Fibroblast of skin of back (primary cell): ENCODE data around the gene RNASET2. TPM values are rescaled to one million over a fixed set of nuclear protein-coding genes. Genes with fewer than 3 reads are reported as not detected.

Source experiments
- DNase-seq: peaks from one replicate; pipeline ENCODE4 v3.0.0-alpha.2; 2013
- polyA plus RNA-seq, 2 experiments: library from polyadenylated mRNA; unstranded; fragments of 120-200 nt; gene quantifications; one replicate each; pipeline ENCODE4 v1.2.1, GENCODE V29; 2013; ENCODE audit not compliant: insufficient read length in 2 of 2

Gene RNASET2, protein sequence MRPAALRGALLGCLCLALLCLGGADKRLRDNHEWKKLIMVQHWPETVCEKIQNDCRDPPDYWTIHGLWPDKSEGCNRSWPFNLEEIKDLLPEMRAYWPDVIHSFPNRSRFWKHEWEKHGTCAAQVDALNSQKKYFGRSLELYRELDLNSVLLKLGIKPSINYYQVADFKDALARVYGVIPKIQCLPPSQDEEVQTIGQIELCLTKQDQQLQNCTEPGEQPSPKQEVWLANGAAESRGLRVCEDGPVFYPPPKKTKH
- 13.0 TPM for polyA plus RNA-seq (2013, experiment 1 of 2; ENCODE audit: insufficient read length)
- 15.4 TPM for polyA plus RNA-seq (2013, experiment 2 of 2; ENCODE audit: insufficient read length)

DNA sequence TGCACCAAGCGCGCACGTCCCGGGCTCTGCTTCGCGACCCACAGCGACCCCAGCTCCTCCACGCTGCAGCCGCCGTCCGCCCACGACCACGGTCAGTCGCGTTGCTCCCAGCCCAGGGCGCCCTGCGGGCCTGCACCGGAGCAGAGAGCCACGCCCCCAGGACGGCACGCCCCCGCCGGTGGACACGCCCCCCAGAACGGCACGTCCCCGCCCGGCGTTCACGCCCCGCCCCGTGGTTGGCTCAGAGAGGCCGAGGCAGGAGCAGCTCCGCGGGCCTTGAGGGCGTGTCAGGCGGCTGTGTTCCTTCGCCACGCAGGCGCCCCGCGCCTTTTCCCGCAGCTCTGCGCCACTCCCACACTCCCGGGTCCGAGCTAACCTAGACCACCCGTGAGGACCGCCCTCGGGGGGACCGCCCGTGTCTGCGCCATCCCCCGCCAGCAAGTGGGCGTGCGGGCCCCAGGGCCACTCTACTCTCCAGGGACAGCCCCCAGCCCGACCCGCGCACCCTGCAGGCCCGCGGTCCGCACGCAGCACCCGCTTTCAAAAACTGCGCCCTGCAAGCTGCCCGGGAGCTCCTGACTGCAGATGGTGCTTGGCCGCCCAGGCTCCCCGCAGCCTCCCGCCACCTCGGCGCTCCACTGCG, at the start of gene RNASET2:
TSS of gene RNASET2 (minus strand) at position 107 of the 643 bp plus-strand sequence. CDS start 368 bp downstream, outside the sequence.
- DNase-seq: peak; percentile 87

DNA sequence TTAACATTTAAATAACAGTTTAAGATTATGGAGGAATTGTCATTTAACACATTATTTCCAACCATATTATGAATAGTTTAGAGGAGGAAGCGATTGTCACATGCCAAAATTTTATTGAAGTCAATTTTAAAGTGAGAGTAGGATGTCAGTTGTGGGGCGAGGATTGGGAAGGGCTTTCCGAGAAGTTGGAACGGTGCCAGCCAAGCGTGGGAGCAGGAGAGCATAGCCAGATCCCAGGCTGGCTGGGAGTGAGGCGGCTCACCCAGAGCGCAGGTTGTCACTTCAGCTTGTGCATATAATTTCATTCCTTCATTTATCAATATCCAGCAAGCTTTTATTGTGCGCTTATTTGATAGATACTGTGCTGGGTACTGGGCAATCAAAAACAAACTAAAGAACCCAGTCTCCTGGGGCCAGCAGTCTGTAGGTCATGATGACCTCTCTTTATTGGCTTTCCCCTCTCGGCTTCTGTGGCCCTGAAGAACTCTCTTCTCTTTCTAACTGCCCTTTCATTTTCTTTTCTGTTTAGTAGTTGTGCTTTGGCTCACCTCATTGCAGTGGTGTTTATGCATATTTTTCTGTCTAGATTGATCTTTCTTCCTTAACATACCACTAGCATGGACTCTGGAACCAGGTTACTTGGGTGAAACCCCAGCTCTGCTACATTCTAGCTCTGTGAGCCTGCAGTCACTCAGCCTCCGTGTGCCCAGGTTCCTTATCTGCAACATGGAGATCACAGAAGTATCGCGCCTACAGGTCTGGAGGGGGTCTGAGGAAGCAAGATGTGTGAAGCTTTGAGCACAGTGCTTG, 49.2 kb upstream of the RNASET2 start:
- DNase-seq: no peak

DNA sequence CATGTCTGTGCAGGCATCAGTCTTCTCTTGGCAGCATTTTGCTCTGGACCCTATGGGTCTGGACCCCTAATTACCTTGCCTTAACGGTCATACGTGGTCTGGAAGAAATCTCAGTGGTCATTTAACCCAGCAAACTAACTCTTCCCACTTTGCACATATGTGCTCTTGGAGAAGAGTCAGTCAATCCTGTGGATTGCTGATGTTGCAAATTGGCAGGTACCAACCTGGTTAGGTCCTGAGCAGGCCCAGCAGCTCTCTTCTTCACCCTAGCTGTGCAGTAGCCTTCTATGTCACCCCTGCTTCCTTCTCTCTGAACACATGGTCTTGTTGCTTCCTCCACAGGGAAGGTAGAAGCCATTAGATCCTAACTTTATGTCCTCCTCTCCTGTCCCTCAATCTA, 44.4 kb upstream of the RNASET2 start:
- DNase-seq: no peak

DNA sequence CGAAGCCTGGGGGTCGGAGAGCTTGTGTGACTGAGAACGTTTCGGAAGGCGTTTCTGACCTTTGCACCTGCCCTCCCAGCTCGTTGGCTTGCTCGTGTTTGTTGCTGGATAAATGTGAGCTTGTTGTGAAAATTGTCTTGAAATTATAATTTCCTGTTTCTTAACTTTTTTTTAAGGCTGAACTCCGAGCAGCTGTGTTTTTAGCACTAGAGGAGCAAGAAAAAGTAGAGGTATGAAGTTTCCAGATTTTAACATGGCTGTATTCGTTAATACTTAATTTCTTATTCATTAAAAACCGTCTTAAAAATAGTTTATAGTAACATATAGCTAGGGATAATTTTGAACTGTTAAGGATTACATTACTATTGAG, 43.5 kb upstream of the RNASET2 start:
- no peak for DNase-seq

DNA sequence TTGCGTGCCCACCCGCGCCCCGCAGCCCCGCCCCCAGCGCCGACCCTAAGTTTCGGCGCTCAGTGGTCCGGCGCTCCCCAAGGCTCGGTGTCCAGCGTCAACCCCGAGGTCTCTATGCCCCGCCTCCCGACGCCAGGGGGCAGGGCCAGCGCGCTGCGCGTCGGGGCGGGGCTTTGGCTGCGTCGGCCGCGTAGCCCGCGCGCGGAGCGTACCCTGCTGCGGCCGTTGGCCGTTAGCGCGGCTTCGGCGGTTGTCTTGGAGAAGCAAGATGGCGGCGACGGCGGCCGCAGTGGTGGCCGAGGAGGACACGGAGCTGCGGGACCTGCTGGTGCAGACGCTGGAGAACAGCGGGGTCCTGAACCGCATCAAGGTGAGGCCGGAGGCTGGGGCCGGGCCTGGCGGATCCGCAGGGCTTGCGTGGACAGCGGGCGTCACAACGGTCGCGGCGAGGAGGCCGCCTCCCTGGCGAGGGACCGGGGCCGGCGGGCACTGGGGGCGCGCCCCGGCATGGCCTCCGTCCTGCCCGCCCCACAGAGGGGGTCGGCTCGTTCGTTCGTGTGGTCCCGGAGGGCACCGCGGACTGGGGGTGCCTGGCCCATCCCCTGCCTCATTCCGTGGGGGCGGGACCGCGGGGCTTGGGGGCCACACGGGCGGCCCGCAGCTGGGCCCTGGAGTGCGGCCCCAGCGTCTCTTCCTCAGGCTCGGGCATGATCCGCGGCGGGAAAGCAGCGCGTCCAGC, 43.0 kb upstream of the RNASET2 start, which contains the start of gene CEP43:
TSS of gene CEP43 (plus strand) at position 253 of the 739 bp plus-strand sequence. CDS start at position 269, 16 bp downstream.
- DNase-seq: peak; percentile 95

DNA sequence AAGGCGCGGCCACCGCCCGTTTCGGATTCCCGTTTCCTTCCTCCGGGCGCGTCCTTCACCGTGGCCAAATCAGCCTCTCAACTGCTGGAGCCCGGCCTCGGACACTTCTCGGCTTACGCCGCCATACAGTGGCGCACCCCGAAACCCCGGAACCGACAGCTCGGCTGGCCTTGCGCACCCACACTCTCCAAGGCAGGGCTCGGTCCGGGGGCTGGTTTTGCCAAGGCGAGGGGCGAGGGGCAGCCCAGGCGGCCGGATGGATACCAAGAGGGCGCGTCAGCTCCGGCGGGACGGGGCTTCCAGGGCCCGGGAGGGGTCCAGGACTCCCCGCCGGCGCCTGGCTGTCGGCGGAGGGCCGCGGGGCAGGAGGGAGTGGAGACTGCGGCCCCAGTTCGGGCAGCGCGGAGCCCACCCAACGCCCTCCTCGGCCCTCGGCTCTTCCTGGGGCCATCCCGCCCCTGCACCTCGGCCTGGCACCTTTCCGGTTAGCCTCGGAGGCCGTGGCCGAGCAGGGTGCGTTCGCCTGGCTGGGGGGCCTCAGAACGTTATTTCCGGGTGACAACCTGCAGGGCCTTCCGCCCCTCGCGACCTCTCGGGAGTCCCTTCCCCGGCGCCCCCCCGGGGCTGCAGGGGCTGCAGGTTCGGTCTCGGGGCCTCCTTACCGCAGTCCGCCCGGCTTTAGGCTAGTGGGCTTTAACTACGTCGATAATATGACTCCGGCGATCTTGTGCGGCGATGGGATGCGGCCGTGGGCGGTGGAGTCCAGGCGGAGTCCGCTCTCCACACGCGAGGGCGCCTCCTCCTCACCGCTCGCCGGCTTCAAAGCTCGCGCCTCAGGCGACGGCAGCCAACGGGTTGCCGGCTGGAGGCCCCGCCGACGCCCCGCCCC, 42.1 kb upstream of the RNASET2 start:
- peak; percentile 22 for DNase-seq

DNA sequence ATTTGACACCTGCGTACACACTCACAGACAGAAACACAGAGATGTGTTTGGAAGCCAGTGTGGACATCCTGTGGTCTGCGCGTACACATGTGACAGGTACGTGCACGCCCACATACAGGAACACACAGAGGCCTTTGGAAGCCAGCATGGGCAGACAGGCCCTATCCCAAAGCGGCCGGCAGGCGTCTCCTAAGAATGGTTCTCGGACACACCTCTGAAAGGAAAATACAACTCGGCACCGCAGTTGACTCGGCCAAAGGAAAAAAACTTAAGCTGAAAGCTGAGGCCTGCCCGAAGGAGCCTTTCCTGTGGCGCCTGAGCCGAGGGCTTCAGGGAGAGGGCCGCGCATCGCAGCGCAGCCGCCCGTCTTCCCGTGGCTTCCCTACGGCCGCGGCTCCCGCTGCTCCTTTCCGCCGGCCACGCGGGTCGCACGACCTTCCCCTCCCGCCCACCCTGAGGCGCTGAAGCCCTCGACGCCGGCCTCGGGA, 41.5 kb upstream of the RNASET2 start:
- peak; percentile 68 for DNase-seq

DNA sequence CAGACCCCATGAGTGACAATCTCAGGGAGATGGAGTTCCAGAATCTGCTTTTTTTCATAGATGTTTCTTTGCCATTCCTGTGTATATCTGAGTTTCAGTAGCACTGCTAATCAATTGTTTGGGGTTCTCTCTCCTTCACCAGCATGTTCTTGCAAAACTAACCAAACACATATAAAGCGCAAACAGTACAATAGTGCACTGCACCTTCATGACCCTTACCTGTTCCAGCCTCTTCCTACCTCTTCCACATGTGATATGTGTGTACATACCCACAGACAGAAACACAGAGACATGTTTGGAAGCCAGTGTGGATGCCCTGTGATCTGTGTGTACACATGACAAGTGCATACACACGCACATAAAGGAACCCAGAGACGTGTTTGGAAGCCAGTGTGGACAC, 41.0 kb upstream of the RNASET2 start:
- DNase-seq: no peak

DNA sequence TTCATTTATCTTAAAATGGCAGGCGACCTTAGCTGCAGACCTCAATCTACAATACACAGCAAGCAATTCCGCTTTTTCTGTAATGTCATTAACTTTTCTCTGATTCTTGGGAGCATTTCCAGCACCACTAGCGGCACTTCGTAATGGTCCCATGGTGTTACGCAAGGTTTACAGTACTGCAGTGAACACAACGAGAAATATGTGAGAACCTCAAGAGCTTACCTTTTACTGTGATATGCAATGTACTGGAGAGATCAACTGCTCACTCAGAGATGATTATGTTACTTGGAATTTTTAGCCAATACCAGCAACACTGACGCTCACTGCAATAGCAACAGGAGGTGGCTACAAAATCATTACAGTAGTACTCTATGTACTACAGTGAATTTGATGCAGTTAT, 40.1 kb upstream of the RNASET2 start:
- DNase-seq: peak; percentile 2

DNA sequence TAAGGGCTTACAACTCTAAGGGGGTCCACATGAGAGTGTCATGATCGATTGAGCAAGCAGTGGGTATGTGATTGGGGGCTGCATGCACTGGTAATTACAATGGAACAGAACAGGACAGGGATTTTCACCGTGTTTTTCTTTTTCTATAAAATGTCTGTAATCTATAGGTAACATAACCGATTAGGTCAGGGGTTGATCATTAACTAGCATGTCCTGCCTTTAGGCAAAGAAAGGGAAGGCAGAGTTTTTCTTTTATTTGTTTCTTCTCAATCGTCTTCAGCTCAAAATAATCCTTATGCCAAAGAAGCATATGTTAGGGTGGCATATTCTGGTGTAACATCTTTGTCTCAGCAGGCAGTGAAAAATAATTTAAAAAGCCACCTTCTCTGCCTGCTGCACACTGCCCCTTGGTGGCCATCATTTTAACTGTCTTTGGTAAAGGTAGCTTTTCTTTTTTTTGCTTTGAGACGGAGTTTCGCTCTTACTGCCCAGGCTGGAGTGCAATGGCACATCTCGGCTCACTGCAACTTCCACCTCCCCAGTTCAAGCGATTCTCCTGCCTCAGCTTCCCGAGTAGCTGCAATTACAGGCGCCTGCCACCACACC, 33.2 kb upstream of the RNASET2 start:
- DNase-seq: peak; percentile 27

DNA sequence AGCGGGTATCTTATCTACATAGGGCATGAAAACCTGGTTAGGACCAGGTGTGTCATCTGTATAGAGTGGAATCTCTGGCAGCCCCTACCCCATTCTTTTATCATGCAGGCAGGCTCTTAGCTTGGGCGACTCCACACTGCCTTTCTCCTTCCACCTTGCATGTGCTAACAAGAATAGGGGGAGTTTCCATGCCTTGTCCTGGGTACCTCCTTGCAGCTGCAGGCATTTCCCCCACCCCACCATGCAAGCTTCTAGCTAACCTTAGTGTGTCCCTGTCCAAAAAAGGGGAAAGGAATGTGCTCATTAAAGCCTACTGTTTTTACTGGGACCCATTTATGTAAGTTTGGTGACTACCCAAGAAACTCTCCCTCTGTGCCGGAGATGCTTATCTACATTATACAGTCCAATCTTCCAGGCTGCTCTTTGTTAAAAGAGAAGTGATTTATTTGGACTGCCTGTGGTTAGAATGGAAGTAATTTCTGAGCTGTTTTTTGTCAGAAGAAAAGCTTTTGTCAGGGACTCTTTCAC, 32.4 kb upstream of the RNASET2 start:
- DNase-seq: no peak

DNA sequence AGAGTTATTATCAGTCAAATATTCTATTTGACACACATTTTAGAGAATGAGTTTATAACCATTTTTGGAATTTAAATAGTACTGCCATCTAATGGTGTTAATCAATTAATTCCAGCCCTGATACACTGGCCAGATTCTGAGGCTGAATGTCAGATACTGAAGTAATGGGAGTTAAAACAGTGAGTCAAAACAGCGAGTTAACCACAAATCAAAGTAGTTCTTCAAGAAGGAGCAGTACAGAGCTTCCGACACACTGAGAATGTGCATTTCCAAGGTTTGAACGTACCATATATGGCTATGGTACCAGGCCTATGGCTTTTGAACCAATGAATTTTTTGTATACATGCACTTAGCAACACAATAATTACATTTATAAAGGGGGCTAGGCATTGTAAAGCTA, 31.6 kb upstream of the RNASET2 start:
- no peak for DNase-seq

DNA sequence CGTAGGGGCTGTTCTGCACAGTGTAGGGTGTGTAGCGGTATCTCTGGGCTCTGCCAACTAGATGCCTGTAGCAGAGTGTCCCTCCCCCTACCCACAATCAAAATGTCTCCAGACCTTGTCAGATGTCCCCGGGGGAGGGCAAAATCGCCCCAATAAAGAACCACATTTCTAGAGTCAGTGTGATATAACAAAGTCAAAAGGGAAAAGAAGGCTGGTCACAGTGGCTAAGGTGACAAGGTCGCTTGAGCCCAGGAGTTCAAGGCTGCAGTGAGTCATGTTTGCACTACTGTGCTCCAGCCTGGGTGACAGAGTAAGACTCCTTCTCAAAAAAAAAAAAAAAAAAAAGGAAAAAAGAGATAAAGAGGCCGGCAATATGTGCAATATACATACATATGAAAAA, 31.1 kb upstream of the RNASET2 start:
- no peak for DNase-seq

DNA sequence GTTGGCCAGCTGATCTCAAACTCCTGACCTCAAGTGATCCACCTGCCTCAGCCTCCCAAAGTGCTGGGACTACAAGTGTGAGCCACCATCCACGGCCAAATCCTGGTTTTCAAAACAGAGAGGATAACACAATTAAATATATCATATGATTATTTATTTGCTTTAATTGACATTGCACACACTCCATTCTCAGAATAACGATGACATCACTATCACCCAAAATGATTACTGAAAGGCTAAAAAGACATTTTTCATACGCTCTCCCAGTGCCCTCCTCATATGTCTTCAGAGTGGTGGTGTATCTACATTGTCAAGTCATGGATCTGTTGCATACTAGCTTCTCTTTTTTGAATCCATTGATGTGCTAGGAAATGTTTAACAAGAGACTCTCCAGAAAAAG, 24.4 kb upstream of the RNASET2 start:
- DNase-seq: no peak

DNA sequence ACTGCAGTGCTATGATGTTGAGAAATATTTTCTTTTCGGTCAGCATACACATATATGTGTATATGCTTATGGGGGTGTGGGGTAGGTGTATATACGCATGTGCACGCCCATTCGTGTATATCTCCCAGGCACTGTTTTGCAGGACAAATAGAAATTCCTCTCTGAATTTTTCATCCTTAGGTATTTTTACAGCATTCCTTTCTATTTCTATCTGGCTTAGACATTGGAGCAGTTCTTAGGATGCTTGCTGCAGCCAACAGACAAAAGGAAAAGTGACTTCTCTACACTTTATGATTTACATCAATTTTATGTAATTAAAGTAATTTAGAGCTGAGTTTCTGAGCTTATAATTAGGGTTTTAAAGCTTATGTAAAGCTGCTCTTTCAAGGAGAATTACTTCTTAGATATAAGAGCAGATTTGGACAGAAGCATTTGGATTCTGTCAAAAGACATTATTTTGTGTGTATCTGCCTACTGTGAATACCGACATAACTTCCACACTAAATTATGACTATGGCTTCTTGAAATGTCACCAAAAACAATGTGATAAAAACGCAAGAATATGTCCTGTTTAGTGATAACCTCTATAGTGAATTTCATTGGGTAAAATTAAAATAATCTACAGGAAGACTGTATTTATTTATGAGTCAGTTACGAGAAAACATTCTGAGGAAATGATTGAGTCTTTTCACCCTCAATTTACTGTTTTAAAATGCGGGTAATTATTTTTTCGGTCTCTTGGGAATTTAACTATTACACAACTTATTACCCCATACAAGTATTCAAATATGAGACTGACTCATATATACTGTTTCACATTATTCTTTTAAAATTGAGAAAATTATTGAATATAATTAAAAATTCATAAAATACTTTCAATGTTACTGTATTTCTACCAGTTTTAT, 21.5 kb upstream of the RNASET2 start:
- peak; percentile 62 for DNase-seq

DNA sequence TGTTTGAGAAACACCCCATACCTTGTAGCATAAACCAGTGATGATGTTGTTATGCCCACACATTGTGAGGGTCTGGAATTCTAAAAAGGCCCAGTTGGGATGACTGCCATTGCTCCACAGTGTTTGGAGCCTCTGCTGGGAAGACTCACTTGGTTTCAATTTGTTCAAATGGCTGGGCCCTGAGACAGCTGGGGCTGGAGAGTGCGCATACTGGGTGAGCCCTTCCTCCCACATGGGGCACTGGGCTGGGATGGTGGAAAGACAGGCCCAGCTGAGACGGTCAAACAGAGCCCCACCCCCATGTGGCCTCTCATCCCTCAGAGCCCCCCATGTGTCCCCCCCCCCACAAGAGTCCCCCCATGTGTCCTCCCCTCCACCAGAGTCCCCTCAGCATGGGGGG, 20.3 kb upstream of the RNASET2 start:
- no peak for DNase-seq

DNA sequence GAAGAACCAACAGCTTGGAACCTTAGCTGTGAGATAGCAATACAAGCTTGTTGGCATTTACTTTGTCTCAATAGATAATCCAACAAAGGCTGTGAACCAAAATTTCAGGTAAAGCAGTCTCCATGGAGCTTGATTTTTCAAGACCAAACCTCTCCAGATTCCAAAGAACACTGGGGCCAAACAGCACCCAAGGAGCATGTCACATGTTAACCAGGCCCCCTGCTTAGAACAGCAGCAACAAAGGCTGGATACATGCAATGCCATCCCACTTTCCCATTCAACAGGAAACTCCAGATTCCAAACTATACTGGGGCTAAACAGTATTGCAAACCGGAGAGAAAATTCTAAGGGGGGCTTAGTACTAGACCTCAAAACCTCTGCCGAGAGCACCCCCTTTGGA, 15.8 kb upstream of the RNASET2 start:
- DNase-seq: no peak

DNA sequence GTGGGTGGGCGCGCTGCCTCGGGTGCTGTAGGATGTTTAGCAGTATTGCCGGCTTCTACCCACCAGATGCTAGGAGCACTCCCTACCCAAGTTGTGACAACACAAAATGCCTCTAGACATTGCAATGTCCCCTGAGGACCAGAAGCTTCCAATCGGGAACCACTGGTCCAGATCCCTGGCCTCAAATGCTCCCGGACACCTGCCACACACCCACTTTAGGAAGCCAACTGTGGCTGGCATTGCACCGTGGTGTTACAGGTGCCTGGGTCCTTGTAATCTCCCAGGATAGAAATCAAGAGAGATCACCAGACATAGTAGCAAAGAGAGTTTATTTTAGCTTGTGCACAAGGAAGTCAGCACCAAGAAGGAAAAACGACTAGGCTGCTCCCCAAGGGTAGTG, 14.9 kb upstream of the RNASET2 start:
- no peak for DNase-seq

DNA sequence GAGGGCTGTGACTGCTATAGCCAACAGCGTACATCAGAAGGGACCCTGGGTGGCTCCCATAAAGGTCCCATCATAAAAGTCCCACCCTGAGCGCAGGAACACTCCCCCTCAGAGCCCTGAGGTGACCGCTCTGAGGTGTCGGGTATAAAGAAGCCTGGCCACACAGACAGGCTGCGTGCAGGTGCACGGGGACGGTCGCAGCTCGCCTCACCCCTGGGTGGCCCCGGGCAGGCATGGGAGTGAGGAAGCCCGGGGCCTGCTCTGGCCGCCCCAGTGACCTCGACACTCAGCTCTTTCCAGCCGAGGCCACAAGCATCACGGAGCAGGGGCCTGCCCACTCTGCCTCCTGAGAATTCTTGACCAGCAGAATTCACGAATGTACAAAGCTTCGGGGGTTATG, 14.4 kb upstream of the RNASET2 start:
- DNase-seq: no peak

DNA sequence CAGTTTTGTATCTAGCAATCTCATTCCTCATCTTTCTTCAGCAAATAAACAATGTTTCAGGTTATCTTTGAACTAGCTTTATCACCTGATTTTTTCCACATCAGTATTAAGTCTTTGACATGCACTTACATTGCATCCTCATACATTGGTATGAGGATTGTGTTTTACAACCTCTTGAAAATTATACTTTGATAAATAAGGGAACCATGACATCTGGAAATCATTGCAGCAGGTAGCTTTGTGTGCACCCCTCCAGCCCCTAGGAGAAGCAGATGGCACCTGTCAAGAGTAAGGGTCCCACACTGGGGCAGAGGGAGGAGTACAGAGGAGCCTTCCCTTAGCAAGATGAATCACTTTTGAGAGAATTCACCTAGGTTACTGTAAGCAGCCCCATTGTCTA, 13.7 kb upstream of the RNASET2 start:
- DNase-seq: no peak
